HepG2 (cell line): Measurements from ENCODE around the gene KIAA1549. TPM values are rescaled to one million over a fixed set of nuclear protein-coding genes. Genes with fewer than 3 reads are reported as not detected.

ENCODE experiments used
- polyA plus RNA-seq, 8 experiments: library from polyadenylated mRNA; depleted of rRNA in 3 of 8; stranded (reverse) in 7 of 8; unstranded in 1 of 8; fragments of >200 nt; fragmentation: Illumina TruSeq in 4 of 8; extraction: Trizol in 4 of 8; gene quantifications; 2 replicates each; pipeline versions ENCODE4 v1.2.1 to v1.2.3, GENCODE V29; 2011 to 2016; ENCODE audit warnings: low read depth in 4 of 8, missing spikeins in 1 of 8, mixed read lengths in 1 of 8; ENCODE audit not compliant: insufficient read depth in 1 of 8
- small RNA-seq, 3 experiments: library from RNA; depleted of rRNA; stranded (forward); fragments of <200 nt; gene quantifications; one replicate each; pipeline ENCODE3, GENCODE V24; 2012; ENCODE audit warnings: low read depth in 2 of 3, low replicate concordance in 1 of 3; ENCODE audit not compliant: insufficient read length in 3 of 3, insufficient read depth in 2 of 3
- total RNA-seq, 5 experiments: library from RNA; depleted of rRNA; stranded (reverse); fragments of >200 nt; fragmentation: Illumina TruSeq; extraction: Trizol; gene quantifications; 2 replicates each; pipeline ENCODE4 v1.2.3, GENCODE V29; 2016; ENCODE audit warnings: low read depth in 1 of 5

The KIAA1549 gene
- total and polyA plus RNA-seq, 2 of the 13 experiments (the other 11 are each of a cell fraction or from before 2014, with no cell fraction given), result 1.1 to 1.8 TPM

Small RNA genes within 50 kb of the gene (small RNA-seq; reads per million reads assigned to genes)
- 0 reads per million in 3 experiments for gene RNU6-1272P

Other genes with a start within 250 kb of the KIAA1549 start
- gene TMEM213, start 183.4 kb downstream of the KIAA1549 start, total RNA-seq (2016; rRNA removed; fragmentation: Illumina TruSeq; extraction: Trizol), result not detected in 2 replicates
- not detected in 2 replicates for gene TMEM213, start 183.4 kb downstream of the KIAA1549 start, polyA plus RNA-seq (2011; rRNA removed)
- gene ATP6V0A4, start 183.2 kb downstream of the KIAA1549 start, total RNA-seq (2016; rRNA removed; fragmentation: Illumina TruSeq; extraction: Trizol), result 0.11 and 0.24 TPM in 2 replicates
- 0.25 and 0.26 TPM in 2 replicates for gene ATP6V0A4, start 183.2 kb downstream of the KIAA1549 start, polyA plus RNA-seq (2011; rRNA removed)
- 8.4 and 11.5 TPM in 2 replicates for gene ZC3HAV1L, start 54.7 kb upstream of the KIAA1549 start, total RNA-seq (2016; rRNA removed; fragmentation: Illumina TruSeq; extraction: Trizol)
- 10.5 and 11.1 TPM in 2 replicates for gene ZC3HAV1L, start 54.7 kb upstream of the KIAA1549 start, polyA plus RNA-seq (2011; rRNA removed)
- gene ZC3HAV1, start 128.3 kb upstream of the KIAA1549 start, total RNA-seq (2016; rRNA removed; fragmentation: Illumina TruSeq; extraction: Trizol), result 23.7 and 33.5 TPM in 2 replicates
- gene ZC3HAV1, start 128.3 kb upstream of the KIAA1549 start, polyA plus RNA-seq (2011; rRNA removed), result 12.7 and 13.7 TPM in 2 replicates
- 5.6 and 8.0 TPM in 2 replicates for gene UBN2, start 249.8 kb upstream of the KIAA1549 start, total RNA-seq (2016; rRNA removed; fragmentation: Illumina TruSeq; extraction: Trizol)
- gene UBN2, start 249.8 kb upstream of the KIAA1549 start, polyA plus RNA-seq (2011; rRNA removed), result 4.2 and 5.7 TPM in 2 replicates